Neural crest cell (in vitro differentiated cells): ENCODE results near the gene TBC1D22B. TPM values are rescaled to one million over a fixed set of nuclear protein-coding genes. Genes with fewer than 3 reads are reported as not detected.
A peak's percentile ranks its signal among the peaks of the same experiment; 100 is the strongest.

Experiments used
- DNase-seq: peaks from one replicate; pipeline ENCODE4 v3.0.0; 2021; ENCODE audit warnings: low read depth, mixed read lengths, low spot score
- H3K27ac Mint-ChIP-seq: one replicate; pipeline ENCODE4 v1.8.0; 2021; ENCODE audit warnings: mild to moderate bottlenecking, mixed read lengths; ENCODE audit not compliant: unreplicated experiment
- H3K27me3 Mint-ChIP-seq: 2 replicates; pipeline ENCODE4 v1.8.0; 2021; ENCODE audit warnings: low read depth, mild to moderate bottlenecking, mixed read lengths
- H3K36me3 Mint-ChIP-seq: 2 replicates; pipeline ENCODE4 v1.8.0; 2021; ENCODE audit warnings: low read depth, mild to moderate bottlenecking, mixed read lengths
- H3K4me1 Mint-ChIP-seq: 2 replicates; pipeline ENCODE4 v1.8.0; 2021; ENCODE audit warnings: mixed read lengths
- H3K4me3 Mint-ChIP-seq: one replicate; pipeline ENCODE4 v1.8.0; 2021; ENCODE audit warnings: mild to moderate bottlenecking, mixed read lengths
- H3K9me3 Mint-ChIP-seq: 2 replicates; pipeline ENCODE4 v1.8.0; 2021; ENCODE audit warnings: mixed read lengths
- CTCF ChIP-seq: fragments of 200-600 bp; sonication (generic); conservative IDR thresholded peaks from 2 replicates; pipeline ENCODE4 v1.5.0; 2021; ENCODE audit warnings: antibody characterized with exemption, mild to moderate bottlenecking
- total RNA-seq: library from RNA; stranded (reverse); gene quantifications from 2 replicates; pipeline ENCODE4 v1.2.1, GENCODE V29; 2021

TBC1D22B gene
- total RNA-seq, 1 donor from 2014 or later: 11.1 TPM

GRCh38 chr6:37354526-37355384 lies 97.2 kb downstream of the TBC1D22B start:
- Mint-ChIP-seq H3K4me1 (peaks cover 21% of the 10 kb centered on the region), H3K36me3 (no peaks in the 10 kb centered on the region), H3K27ac (no peak overlapping the region), H3K9me3 (no peaks in the 10 kb centered on the region), H3K27me3 (no peaks in the 10 kb centered on the region), H3K4me3 (peak overlapping the region; percentile 97)
- no peak for TF ChIP-seq CTCF
- no peak for DNase-seq

- Mint-ChIP-seq H3K4me1 (peaks cover 21% of the 10 kb centered on the region), H3K9me3 (no peaks in the 10 kb centered on the region), H3K27me3 (no peaks in the 10 kb centered on the region), H3K4me3 (peak overlapping the region; percentile 21), H3K27ac (no peak overlapping the region), H3K36me3 (no peaks in the 10 kb centered on the region)
- DNase-seq: no peak
- no peak for TF ChIP-seq CTCF
Observed at GRCh38 chr6:37357288-37357687, 99.7 kb downstream of the TBC1D22B start.

DNA sequence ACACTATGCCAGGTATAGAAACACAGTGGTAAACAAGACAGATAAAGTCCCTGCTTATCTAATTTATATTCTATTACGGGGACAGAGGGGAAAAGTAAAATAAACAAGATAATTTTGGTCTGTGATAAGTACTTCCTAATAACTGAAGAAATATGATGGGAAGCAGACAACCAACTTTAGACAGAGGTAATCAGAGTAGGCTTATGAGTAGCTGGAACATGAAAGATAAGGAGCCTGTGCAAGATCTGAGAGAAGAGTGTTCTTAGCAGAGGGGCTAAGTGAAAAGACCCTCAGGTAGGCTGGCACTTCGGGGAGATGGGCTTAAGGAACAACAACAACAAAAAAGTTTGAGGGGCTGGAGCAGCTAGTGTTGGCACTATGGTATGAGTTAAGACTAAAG lies 100.3 kb downstream of the TBC1D22B start:
- Mint-ChIP-seq H3K27ac (no peak overlapping the region), H3K36me3 (no peaks in the 10 kb centered on the region)

GRCh38 chr6:37359039-37359438 lies 101.5 kb downstream of the TBC1D22B start:
- no peak overlapping the region for H3K4me3 Mint-ChIP-seq
- no peak for DNase-seq
- H3K27me3 Mint-ChIP-seq: no peaks in the 10 kb centered on the region
- H3K4me1 Mint-ChIP-seq: peaks cover 14% of the 10 kb centered on the region
- TF ChIP-seq CTCF: no peak
- no peak overlapping the region for H3K27ac Mint-ChIP-seq
- H3K36me3 Mint-ChIP-seq: no peaks in the 10 kb centered on the region
- no peaks in the 10 kb centered on the region for H3K9me3 Mint-ChIP-seq

More for the DNA sequence above, 100.3 kb downstream of the TBC1D22B start:
- H3K4me1 Mint-ChIP-seq: peaks cover 21% of the 10 kb centered on the region
- no peak for TF ChIP-seq CTCF
- H3K9me3 Mint-ChIP-seq: no peaks in the 10 kb centered on the region
- DNase-seq: no peak
- no peaks in the 10 kb centered on the region for H3K27me3 Mint-ChIP-seq
- peak overlapping the region; percentile 21 for H3K4me3 Mint-ChIP-seq

GRCh38 chr6:37362101-37362828 lies 104.7 kb downstream of the TBC1D22B start:
- H3K9me3 Mint-ChIP-seq: no peaks in the 10 kb centered on the region
- H3K27ac Mint-ChIP-seq: no peak overlapping the region
- no peaks in the 10 kb centered on the region for H3K4me1 Mint-ChIP-seq
- no peaks in the 10 kb centered on the region for H3K27me3 Mint-ChIP-seq
- H3K36me3 Mint-ChIP-seq: no peaks in the 10 kb centered on the region
- H3K4me3 Mint-ChIP-seq: no peak overlapping the region
- no peak for DNase-seq
- TF ChIP-seq CTCF: no peak
